SK-N-SH treated with all-trans-retinoic acid at 6 μM for 48 hours (cell line): Measurements from ENCODE around the gene LHFPL6.

Source experiments
- TCF4 ChIP-seq: fragments of 250-450 bp; sonication (Bioruptor Pico); IDR thresholded peaks from 2 replicates; pipeline ENCODE4 v1.8.0; 2021; ENCODE audit warnings: mild to moderate bottlenecking, moderate library complexity, borderline replicate concordance
- TF ChIP-seq, protein P1 (sequence below): fragments of 250-450 bp; sonication (Bioruptor Pico); IDR thresholded peaks from 2 replicates; pipeline ENCODE4 v1.5.1; 2021; ENCODE audit warnings: mild to moderate bottlenecking, moderate library complexity

- TF ChIP-seq TCF4, result 0 out of 2 replicates have a peak, but pooled peaks have one; percentile 28
- TF ChIP-seq, protein P1, sequence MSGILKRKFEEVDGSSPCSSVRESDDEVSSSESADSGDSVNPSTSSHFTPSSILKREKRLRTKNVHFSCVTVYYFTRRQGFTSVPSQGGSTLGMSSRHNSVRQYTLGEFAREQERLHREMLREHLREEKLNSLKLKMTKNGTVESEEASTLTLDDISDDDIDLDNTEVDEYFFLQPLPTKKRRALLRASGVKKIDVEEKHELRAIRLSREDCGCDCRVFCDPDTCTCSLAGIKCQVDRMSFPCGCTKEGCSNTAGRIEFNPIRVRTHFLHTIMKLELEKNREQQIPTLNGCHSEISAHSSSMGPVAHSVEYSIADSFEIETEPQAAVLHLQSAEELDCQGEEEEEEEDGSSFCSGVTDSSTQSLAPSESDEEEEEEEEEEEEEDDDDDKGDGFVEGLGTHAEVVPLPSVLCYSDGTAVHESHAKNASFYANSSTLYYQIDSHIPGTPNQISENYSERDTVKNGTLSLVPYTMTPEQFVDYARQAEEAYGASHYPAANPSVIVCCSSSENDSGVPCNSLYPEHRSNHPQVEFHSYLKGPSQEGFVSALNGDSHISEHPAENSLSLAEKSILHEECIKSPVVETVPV (CRISPR knock-in tag), result no peak
These were observed 147.3 kb downstream of the LHFPL6 start for GRCh38 chr13:39455521-39456175.
